GM23248 (cell line): ENCODE results near the gene EID2.

Source experiments
- EZH2 ChIP-seq: fragments of 200-600 bp; sonication (generic); IDR thresholded peaks from 2 replicates; pipeline ENCODE4 v1.6.1; 2018; ENCODE audit warnings: antibody characterized with exemption, mild to moderate bottlenecking; ENCODE audit not compliant: insufficient read depth, poor library complexity, severe bottlenecking
- EZH2phosphoT487 ChIP-seq: fragments of 200-600 bp; sonication (generic); IDR thresholded peaks from 2 replicates; pipeline ENCODE4 v1.6.1; 2018; ENCODE audit warnings: antibody characterized with exemption, moderate library complexity, mild to moderate bottlenecking, low read depth; ENCODE audit not compliant: insufficient read depth

- no peak for TF ChIP-seq EZH2phosphoT487
- TF ChIP-seq EZH2 = no peak
Observed at GRCh38 chr19:39494661-39495060, 45.3 kb downstream of the EID2 start.
